ENCODE data around the gene SLC9A8.

DNA sequence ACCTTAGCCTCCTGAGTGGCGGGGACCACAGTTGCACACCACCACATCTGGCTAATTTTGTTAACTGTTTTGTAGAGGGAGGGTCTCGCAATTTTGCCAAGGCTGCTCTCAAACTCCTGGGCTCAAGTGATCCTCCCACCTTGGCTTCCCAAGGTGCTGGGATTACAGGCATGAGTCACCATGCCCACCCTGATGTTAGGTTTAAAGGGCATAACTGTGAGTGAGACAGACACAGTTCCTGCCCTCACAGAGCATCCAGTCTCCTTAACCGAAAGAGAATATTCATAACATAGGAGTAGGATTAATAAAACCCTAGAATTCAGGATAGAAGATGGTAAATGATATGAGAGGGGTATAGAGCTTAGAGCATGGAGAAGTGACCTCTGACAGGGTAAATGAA, 105.8 kb downstream of the SLC9A8 start:
- TF ChIP-seq ZNF274 (IDR thresholded peaks at IDR 0.05; ENCODE audit: low read depth, low read length): no peak
- TF ChIP-seq, protein P1, sequence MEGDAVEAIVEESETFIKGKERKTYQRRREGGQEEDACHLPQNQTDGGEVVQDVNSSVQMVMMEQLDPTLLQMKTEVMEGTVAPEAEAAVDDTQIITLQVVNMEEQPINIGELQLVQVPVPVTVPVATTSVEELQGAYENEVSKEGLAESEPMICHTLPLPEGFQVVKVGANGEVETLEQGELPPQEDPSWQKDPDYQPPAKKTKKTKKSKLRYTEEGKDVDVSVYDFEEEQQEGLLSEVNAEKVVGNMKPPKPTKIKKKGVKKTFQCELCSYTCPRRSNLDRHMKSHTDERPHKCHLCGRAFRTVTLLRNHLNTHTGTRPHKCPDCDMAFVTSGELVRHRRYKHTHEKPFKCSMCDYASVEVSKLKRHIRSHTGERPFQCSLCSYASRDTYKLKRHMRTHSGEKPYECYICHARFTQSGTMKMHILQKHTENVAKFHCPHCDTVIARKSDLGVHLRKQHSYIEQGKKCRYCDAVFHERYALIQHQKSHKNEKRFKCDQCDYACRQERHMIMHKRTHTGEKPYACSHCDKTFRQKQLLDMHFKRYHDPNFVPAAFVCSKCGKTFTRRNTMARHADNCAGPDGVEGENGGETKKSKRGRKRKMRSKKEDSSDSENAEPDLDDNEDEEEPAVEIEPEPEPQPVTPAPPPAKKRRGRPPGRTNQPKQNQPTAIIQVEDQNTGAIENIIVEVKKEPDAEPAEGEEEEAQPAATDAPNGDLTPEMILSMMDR (IDR thresholded peaks at IDR 0.05 in 2 of 3, conservative IDR thresholded peaks at IDR 0.05 in 1 of 3; ENCODE audit: borderline replicate concordance in 1 of 3, insufficient read depth in 1 of 3, low read depth in 2 of 3, low read length in 2 of 3): no peak
